Inflammatory macrophage (primary cell): Measurements from ENCODE around the gene PCNX3.

Experiments
- DNase-seq, 2 donors: peaks; one replicate each; pipeline ENCODE4 v3.0.0-alpha.2; 2020 to 2022
- total RNA-seq, 18 experiments: gene quantifications; one replicate each; lab custom pipeline; 2026; ENCODE audit warnings: mixed read lengths in 6 of 18, inconsistent platforms in 2 of 18; lab: John Stamatoyannopoulos, UW

Gene PCNX3
- 20.1 to 84.1 (median 47.9) reads per million in 18 experiments for total RNA-seq

DNA sequence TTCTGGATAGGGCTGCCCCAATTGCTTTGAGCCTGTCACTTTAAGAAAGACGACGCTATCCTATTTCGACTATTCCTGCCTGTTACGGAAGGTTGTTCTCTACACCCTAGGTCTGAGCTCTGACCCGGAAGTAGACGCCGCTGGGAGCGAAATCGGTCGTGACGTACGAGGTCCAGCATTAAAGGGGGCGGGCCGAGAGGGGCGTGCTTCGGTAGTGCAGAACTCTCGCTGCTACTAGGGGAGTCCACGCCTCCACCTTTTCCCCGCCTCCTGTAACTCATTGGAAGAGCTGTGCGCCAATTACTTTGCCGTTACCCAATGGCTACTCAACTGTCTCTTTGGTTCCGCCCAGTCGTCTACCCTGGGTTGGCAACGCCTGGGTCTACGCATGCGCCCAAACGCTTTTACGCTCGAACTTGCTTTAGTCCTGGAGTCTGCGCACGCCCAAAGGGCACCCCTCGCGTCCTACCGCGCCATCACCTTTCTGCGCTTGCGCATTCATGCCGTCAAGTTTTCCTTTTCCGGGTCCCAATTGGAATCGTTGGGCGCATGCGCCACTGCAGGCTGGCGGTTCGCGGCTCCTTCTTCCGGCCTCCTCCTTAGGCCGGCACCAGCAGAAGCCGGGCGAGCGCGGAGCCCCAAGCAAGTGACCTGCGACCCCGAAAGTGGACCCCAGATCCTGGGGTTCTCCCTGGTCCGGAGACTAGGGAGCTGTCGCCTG is at the start of gene PCNX3:
Gene PCNX3, plus strand, starts transcription at position 548 of the 721 bp plus-strand sequence. CDS start 536 bp downstream, outside the sequence.
- peak; percentile 100 for DNase-seq

DNA sequence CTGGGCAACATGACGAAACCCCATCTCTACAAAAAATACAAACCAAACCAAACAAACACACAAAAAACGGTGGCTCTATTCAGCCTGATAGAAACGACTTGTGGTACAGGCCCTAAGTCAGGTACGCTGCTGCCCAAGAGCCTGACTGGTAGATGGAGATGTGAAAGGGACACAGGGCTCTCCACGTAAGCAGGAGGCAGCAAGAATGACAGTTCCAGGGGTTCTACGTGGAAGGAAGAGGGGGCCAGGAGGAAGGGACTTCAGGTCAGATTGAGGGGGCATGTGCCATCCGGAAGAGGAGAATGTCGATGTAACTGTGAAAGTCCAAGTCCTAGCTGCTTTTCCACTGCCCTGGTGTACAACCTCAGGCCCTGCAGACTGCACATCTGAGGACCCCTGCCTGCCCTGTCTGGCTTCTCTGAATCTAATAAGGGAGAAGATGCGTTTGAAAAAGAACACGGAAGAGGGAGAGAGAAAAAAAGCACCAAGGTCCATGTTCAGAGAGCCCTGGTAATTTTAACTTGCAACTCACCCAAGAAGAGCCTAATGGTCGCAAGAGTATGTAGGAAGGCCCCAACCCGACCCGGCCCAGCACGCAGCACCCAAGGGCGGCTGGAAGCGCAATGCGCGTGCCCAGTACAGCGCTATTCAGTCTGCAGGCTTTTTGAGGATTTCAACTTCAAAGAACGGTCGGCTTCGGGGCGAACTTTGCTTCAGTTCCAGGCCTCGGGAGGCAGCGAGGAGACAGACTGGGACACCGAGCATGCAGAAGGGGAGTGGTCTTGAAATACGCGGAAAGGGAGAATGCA is 46.2 kb upstream of the PCNX3 start:
- DNase-seq = peak in 1 of 2 donors; percentile 32

- peak; percentile 98 to 99 for DNase-seq
Measured at GRCh38 chr11:65569973-65570918, 45.3 kb upstream of the PCNX3 start, which contains the start of gene ZNRD2. Gene ZNRD2 (plus strand): TSS chr11:65570477. CDS start chr11:65570492, 15 bp downstream.

DNA sequence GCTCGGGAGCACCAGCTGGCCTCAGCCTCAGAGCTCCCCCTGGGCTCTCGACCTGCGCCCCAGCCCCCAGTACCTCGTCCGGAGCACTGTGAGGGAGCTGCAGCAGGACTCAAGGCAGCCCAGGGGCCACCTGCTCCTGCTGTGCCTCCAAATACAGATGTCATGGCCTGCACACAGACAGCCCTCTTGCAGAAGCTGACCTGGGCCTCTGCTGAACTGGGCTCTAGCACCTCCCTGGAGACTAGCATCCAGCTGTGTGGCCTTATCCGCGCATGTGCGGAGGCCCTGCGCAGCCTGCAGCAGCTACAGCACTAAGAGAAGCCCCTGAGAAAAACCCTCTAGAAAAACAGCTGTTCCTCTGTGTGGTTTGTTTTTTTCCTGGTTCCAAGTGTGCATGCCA is 44.2 kb upstream of the PCNX3 start:
- no peak for DNase-seq

GRCh38 chr11:65571940-65572339 is 43.6 kb upstream of the PCNX3 start:
- DNase-seq = no peak

DNA sequence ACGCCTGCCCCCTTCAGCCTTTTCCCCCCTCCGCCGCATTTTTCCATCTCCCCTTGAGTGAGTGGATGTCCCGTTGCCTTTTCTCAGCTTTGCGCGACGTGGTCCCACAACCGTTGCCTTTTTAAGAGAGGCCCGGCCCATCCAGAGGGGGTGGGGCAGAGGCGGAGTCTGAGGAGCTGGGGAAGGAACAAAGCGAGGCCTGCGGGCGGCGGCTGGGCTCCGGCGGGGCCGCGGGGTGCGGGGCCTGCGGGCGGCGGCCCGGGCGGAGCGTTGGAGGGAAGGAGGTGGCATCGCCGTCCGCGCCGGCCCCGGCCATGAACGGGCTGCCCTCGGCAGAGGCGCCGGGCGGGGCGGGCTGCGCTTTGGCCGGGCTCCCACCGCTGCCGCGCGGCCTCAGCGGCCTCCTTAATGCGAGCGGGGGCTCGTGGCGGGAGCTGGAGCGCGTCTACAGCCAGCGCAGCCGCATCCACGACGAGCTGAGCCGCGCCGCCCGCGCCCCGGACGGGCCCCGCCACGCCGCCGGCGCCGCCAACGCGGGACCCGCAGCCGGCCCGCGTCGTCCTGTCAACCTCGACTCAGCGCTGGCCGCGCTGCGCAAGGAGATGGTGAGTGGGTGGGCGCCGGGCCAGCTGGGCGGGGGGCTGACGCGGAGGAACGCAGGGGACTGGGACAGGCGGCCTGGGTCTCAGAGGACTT is 43.1 kb upstream of the PCNX3 start, which contains the start of gene FAM89B:
Gene FAM89B, plus strand, starts transcription at position 183 of the 696 bp plus-strand sequence. Its CDS starts 132 bp downstream, at position 315.
- peak; percentile 84 to 87 for DNase-seq

GRCh38 chr11:65573391-65574079 is 42.0 kb upstream of the PCNX3 start:
- no peak for DNase-seq

- DNase-seq = peak; percentile 97 to 98
Measured at GRCh38 chr11:65574109-65574810, 41.3 kb upstream of the PCNX3 start.

DNA sequence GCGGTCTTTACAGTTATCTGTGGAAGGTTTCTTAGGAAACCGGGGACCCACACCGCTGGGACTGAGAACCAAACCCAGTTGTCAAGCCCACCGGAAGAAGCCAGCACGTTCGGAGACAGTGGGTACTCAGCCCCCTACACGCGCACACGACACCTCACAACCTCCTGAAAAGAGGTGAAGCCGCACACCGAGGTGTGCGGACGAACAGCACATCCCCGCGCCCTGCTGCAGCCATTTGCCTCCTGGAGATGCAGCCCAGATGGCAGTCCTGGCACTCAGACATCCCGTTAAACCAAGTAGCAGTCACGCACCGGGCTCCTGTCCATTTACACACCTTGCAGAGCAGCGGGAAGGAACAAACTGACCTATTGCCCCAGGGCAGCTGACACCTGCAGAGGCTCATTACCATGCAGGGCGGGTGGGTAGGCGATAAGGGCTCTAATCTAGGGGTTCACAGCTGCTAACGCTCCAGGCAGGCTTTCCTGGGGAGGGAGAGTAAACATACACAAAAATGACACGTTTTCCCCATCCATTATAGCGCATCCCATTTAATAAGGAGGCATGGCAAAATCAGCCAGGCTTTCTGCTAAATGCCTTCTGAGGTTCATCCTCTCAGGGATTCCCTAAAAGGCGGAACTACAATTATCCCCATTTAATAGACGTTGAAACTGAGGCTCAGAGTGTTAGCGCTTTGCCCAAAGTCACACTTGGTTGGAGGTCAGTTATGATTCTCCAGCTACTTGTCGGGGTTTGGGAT is 40.6 kb upstream of the PCNX3 start:
- DNase-seq = no peak

GRCh38 chr11:65575568-65576231 is 39.9 kb upstream of the PCNX3 start, which contains the start of gene EHBP1L1:
Gene EHBP1L1 (plus strand): TSS chr11:65576053. CDS start chr11:65576303, 250 bp downstream.
- DNase-seq = peak; percentile 83 to 90

DNA sequence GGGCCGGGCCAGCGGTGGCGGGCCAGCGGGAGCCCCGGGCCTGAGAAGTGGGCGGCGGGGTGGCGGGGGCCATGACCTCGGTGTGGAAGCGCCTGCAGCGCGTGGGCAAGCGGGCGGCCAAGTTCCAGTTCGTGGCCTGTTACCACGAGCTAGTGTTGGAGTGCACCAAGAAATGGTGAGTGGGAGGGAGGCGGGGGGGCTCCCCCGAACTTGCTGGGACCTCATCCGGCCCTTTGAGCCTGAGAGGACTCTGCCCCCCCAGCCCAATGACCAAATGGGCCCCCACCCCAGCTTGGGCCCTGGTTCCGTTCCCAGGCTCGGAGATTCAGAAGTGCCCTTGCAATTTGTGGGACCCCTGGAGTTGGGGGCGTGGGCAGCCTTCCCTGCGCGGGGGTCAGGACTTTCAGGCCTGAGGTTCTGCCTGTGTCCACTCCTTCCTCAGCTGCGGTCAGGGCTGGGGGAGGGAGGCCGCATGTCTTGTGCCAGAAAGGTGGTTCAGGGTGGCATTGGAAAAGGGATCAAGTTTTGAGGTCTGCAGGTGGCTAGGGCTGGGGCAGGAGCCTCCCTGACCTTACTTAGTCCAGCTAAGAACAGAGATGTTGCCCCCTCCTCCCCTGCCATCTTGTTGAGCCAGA is 39.2 kb upstream of the PCNX3 start:
- peak; percentile 54 to 83 for DNase-seq

DNA sequence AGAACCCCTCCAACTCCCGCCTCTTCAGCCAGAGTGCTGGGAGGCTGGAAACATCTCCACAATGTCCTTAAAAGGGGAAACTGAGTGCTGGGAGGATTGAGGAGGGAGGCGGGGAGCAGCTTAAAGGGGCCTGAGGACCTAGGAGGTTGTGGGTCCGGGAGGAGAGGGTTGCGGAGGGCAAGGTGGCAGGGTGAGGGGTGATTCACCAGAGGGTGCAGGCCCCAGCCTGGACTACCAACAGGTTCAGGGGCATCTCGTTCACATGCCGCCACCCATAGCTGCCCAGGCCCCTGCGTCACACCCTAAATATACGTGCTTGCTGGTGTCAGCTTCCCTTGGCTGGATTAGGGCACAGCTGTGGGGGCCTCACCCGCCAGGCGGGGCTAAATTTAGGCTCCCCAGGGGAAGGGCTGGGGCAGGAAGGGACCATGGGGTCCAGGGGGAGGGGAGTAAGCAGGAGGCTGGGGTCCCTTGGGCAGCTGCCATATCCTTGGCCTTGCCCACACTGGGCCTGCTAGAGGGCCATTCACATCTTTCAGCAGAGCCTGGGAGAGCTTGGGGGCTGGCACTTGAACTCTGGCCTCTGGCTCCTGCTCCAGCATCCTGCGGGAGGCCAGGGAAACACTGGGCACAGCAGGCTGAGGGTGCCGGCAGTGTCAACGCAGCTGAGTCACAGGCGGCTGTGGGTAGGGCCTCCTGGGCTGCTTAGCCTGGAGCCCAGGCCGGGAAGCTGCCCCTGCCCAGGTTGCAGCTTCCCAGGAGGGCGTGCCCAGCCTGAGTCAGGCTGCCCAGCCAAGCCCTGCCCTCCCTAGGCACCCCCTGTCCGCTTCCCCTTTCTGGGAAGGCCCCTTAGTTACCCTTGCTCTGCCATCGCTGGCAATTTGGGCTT is 38.5 kb upstream of the PCNX3 start:
- DNase-seq = peak; percentile 89 to 90

- DNase-seq = no peak
Measured at GRCh38 chr11:65577756-65578109, 37.8 kb upstream of the PCNX3 start.

DNA sequence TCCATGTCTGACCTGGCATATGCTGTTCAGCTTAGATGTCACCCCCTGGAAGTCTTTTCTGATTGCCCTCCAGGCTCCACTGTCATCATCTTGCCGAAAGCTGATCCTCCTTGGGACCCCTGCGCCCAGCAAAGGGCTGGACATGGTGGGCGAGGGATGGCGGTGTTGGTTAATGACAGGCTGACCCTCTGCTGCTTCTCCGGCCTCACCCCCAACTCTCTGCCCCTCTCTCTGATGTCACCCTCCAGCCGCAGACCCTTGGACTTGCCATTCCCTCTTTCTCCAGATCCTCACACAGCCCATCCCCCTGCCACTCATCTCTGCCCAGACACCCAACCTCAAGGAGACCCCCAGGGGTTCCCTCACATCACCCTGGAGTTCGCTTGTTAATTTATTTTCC is 37.4 kb upstream of the PCNX3 start:
- no peak for DNase-seq

DNA sequence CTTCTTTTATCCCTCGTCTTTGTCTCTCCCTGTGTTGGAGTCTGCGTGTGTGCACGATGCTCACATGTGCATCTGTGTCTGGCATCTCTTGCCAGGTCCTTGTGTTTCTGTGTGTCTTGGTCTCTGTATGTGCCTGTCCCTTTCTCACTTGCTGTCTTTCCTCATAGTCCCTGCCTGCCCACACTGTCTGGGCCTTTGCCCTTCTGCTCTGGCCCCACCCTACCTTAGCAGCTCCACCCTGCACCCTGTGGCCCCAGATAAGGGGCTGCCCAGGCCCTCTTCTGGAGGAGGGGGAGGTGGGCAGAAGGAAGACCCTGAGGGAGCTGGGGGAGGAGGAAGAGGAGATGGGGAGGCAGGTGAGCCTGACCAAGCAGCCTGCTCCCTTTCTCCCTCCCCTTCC is 36.9 kb upstream of the PCNX3 start:
- no peak for DNase-seq

DNA sequence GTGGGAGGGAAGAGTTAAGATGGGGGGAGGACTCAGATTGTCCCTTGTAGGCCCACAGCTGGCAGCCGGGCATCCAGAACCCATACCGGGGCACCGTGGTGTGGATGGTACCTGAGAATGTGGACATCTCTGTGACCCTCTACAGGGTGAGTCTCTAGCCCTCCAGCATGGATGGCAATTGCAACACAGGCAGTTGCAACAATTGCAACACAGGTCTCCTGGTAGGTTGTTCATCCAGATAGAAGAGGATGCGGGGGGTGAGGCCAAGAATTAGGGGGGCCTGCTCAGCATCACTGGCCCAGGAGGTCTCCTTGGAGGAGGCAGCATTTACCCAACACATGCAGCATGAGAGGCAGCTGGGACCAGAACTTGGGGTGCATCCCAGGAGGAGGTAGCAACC is 36.3 kb upstream of the PCNX3 start:
- DNase-seq = no peak

- no peak for DNase-seq
Measured at GRCh38 chr11:65580031-65580692, 35.4 kb upstream of the PCNX3 start.
